ENCODE results near the gene RAB3IP. TPM values are rescaled to one million over a fixed set of nuclear protein-coding genes. Genes with fewer than 3 reads are reported as not detected.
"Not testable (repeated sequence)": the region's sequence is repeated elsewhere in the genome, so short reads cannot be mapped to it uniquely, and the experiment has no call there.

Gene RAB3IP
- total RNA-seq, 1 donor from 2014 or later, result 13.1 TPM

DNA sequence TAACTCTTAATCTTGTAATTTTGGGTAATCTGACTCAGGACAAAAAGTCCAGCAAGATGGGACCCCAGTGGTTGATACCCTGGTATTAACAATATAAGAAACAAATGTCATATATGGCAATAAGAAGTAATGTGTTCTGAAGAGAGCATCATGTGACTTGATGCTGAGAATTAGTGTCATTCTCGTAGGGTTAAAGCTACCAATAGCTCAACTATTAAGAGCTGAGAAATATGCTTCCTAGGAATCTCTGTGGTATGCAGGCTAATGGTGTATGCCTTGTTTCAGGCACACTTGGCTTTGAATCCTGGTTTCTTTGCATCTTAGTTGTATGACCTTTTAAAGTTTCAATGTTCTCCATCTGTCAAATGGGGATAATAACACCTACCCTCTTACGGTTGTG, 95.5 kb downstream of the RAB3IP start:
- ATAC-seq (no peak), DNase-seq (ENCODE audit: low spot score) (no peak)

DNA sequence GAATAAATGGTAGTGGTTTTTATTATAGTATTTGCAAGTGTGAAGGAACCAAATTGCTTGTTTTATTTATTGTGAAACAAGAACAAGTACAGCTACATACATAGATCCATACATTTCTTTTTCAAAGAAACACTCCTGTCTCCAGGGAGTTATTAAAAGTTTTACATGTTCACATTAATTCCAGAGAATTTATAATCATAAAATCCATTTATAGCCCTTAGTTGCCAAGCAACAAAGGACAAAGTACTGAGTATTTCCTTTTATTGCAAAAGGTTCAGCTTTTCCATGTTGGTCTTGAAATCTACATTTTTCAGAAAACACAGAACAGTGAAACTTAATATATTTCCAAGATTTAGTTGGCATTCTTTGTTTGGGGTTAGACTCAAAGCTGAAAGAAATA, 95.9 kb downstream of the RAB3IP start:
- DNase-seq (ENCODE audit: low spot score) (no peak), ATAC-seq (no peak)

DNA sequence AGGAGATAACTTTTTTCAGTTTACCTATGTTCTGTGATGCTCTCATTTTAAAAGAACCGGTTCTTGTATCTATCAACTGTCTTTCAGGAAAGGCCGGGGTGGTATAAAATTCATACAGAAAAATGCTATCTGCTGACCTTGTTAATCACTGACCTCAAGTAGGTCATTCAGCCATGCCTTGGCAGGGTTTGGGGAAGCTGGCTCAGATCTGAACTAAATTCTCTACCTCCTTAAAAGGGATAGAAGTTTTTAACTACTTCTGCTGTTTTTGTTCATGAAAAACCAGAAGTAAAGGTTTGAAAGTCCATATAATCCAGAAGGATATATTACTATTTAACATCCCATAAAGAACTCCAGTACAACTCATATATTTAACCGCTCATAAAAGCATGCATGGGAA, 96.4 kb downstream of the RAB3IP start:
- DNase-seq (ENCODE audit: low spot score), result no peak

DNA sequence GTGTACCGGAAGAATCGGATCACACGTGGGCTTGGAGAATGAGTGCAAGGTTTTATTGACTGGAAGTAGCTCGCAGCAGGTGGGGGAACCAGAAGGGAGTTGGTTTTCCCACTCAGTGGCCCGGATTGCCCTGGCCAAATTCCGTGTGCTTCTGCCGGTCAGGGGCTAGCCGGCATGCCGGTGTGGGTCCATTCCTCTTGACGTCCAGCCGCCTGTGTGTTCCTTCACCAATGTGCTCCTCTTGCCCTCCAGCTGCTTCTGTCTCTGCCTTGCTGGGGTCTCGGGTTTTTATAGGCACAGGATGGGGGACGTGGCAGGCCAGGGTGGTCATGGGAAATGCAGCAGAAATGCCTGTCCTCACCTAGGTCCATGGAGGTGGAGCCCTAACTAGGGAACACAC, 97.4 kb downstream of the RAB3IP start:
- DNase-seq (ENCODE audit: low spot score) (no peak), ATAC-seq (no peak)

More for the DNA sequence above, 96.4 kb downstream of the RAB3IP start:
- ATAC-seq, result peak; percentile 46

DNA sequence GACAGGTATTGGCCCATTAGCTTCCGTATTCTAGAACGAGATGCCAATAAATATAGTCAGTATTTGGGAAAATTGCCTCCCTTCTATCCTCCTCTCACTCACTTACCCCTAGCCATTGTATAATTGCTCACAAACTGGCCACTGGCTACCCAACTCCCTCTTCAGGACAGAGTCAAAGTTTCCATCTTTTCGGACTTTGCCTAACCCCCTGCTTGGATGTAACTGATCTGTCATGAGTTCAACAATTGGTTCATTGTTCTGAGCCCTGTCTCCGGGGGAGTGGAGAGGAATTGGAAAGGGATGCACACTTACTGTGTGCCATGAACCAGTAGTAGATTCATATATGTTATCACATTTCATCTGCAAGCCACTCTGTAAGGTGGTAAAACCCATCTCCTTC, 98.5 kb downstream of the RAB3IP start:
- ATAC-seq (no peak), DNase-seq (ENCODE audit: low spot score) (no peak)

DNA sequence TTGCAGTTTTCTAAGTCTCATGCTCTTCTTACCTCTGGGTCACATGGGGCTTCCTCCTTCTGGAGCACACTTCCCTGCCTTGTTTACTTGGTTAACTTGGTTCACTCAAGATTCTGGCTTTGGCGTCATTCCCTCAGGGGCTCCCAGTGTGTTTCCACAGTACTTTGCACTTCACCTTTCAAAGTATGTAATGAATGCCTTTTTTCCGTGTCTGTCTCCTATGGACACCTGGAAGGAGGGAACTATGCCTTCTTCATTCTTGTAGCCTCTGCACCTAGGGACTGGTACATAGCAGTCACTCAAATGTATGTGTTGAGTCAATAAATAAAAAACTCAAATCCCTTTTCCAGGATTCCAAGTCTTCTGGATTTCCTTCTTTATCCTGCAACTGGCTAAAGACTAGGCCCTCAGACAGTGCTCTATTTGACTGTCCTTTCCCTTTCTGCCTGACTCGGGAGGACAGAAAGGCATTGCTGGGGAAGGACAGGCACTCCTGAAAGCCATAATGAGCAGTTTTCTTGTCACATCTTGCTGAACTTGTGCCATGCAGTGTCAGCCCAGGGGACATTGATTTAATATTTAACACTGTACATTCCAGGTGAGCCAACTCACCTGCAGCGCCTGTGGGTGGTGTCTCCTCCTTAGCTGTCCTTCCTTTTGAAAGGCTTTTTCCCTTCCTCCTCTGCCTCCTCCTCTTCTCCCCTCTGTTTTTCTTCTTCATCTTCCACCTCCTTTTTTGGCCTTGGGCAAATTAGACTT, 99.2 kb downstream of the RAB3IP start:
- peak; percentile 66 for ATAC-seq
- DNase-seq (ENCODE audit: low spot score), result no peak

DNA sequence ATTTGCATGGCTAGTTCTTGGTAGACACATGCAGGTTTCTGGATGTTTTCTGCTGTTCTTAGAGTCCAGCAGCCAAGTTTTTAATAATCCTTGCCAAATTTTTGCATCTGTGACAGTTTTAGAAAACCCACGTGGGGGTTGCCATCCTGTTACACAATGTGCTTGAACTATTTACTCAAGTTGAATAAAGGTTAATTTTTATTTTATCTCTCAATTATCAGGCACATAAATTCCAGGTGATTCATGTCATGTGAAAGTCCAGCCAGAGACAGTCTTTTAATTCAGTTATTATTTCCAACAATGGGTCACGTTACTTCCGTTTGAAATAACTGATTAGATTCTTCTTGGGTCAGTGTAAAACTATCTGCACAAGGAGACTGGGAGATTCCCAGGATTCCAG, 102.1 kb downstream of the RAB3IP start:
- DNase-seq (ENCODE audit: low spot score), result no peak
- peak; percentile 52 for ATAC-seq

DNA sequence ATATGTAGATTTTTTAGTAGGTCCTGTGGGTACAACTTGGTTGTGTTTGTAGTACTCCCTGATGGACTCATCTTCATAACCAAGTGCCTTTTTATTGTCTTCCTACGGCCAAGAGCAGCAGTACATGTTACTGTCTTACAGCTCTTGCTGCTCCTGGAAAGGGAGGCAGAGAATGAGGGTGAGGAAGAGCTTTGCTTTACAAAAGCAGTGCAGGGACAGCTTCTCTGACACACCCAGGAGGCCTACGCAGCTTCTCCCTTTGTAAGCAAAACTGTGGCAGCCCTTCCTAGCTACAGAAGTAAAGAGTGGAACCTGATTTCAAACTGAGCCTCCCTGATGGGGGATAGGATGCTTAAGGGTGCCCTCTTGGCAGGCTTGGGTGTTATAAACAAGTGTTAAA, 104.9 kb downstream of the RAB3IP start:
- no peak for DNase-seq (ENCODE audit: low spot score)
- ATAC-seq, result no peak

DNA sequence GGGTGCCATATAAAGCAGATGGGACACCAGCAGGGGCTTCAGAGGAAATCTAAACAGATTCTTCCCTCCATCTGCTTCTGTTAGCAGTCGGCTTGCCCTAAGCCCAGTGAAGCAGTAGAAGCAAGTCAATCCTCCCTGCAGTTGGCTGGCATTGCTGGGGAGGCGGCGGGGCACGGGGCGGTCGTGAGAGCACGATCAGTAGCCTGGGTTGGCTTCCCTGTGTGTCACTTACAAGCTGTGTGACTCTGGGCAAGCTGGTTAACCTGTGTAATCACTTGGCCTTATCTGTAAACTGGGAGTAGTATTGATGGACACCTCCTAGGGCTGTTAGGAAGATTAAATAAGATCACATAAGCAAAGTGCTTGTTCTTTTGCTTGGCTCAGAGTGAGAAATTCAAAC, 105.8 kb downstream of the RAB3IP start:
- ATAC-seq, result no peak
- DNase-seq (ENCODE audit: low spot score), result no peak

DNA sequence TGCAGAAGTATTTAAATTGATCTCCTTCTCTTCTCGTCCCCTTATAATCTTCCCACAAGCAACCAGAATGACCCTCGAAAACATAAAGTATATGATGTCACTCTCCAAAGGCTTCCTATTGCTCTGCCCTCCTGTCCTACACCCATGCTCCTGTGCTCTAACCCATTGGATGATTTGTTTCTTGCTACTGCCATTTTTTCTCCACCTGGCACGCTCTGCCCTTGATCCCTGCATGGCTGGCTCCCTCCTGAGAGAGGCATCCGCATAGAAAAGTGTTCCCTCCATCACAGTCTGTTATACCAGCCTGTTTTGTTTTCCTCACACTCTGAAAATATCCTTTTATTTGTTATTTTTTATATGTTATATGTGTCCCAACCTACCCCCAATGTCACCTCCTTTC, 106.2 kb downstream of the RAB3IP start:
- DNase-seq (ENCODE audit: low spot score) (no peak), ATAC-seq (no peak)

DNA sequence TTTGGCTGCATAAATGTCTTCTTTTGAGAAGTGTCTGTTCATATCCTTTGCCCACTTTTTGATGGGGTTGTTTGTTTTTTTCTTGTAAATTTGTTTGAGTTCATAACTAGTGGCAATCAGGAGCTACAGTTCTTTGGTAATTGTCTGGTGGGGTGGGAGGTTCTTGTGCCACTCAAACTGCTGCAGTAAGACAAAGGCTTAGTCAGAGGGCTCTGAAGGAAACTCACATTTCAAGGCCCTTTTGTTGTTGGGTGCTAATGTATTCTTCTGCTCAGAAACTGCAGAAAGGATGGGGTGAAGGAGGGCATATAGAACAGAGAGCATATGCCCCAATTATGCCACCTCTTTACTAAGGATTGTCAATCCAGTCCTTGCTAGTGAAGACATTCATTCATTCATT, 108.3 kb downstream of the RAB3IP start:
- DNase-seq (ENCODE audit: low spot score), result no peak
- ATAC-seq, result no peak

DNA sequence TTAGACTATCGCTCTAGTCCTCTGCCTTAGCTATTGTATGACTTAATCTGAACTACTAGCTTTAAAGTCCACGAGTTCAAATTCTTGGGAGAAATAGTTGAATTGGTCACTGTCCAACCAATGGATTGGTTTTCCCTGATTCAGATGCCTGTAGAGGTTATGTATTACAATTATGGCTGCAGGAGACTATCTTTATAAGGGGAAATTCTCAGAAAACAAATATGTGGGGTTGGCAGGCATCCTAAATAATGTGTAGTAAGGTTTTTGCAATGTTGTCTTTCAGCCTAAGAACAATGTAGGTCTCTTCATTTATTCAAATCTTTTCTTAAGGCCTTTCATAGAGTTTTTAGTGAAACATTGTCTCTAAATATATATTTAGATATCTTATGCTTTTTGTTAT, 113.3 kb downstream of the RAB3IP start:
- DNase-seq (ENCODE audit: low spot score), result no peak
- no peak for ATAC-seq

DNA sequence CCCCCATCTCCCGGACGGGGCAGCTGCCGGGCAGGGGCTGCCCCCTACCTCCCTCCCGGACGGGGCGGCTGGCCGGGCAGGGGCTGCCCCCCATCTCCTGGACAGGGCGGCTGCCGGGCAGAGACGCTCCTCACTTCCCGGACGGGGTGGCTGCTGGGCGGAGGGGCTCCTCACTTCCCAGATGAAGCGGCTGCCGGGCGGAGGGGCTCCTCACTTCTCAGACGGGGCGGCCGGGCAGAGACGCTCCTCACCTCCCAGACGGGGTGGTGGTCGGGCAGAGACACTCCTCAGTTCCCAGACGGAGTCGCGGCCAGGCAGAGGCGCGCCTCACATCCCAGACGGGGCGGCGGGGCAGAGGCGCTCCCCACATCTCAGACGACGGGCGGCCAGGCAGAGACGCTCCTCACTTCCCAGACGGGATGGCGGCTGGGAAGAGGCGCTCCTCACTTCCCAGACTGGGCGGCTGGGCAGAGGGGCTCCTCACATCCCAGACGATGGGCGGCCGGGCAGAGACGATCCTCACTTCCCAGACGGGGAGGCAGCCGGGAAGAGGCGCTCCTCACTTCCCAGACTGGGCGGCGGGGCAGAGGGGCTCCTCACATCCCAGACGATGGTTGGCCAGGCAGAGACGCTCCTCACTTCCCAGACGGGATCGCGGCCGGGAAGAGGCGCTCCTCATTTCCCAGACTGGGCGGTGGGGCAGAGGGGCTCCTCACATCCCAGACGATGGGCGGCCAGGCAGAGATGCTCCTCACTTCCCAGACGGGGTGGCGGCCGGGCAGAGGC, 114.7 kb downstream of the RAB3IP start:
- not testable (repeated sequence) for ATAC-seq; DNase-seq (ENCODE audit: low spot score)

DNA sequence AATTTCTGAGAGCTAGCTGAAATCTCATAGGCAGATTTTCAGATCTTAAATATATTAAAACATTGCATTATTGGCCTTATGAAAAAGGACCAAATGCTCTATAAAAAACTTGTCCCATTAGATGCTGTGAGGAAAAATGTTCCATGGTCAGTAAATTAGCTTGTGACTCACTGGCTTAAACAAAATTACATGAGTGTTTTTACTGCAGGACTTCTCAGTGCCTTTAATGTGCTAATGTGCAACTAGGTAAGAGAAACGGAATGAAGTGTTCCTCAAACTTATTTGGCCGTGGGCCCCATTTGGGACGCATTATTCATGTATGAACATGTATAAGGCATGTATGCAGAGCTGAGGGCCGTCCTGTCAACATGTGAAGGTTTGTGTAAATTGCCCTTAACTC, 128.0 kb downstream of the RAB3IP start:
- ATAC-seq (no peak), DNase-seq (ENCODE audit: low spot score) (no peak)

DNA sequence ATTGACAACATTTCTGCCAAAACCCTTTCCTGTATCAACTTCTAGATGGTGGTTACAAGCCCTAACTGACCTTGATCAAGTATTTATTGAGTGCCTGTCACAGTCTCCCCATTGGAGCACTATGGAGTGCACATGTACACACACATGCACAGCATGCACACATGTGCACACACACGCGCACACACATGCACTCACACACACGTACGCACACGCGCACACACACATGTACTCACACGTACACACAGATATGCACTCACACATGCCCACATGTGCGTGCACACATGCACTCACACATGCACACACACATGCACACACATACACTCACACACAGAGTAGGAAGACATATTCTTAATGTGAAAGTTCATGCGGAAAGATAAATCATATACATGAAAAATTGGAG, 130.0 kb downstream of the RAB3IP start:
- ATAC-seq, result no peak
- no peak for DNase-seq (ENCODE audit: low spot score)

DNA sequence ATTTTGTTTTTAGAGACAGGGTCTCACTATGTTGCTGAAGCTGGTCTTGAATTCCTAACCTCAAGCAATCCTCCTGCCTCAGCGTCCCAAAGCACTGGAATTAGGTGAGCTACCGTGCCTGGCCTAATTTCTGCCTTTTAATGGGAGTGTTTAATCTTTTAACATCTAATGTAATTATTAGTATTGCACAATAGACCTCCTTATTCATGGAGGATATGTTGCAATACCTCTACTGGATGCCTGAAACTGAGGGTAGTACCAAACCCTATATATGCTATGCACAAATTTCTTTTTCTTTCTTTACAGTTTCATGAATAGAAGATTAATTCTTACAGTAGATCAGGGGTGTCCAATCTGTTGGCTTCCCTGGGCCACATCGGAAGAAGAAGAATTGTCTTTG, 134.1 kb downstream of the RAB3IP start:
- no peak for ATAC-seq
- DNase-seq (ENCODE audit: low spot score), result no peak

Other genes with a start within 250 kb of the RAB3IP start
- gene CCT2, start 153.4 kb upstream of the RAB3IP start, total RNA-seq, result 33.4 TPM
- gene LRRC10, start 128.0 kb upstream of the RAB3IP start, total RNA-seq, result not detected
- not detected for gene BEST3, start 39.6 kb upstream of the RAB3IP start, total RNA-seq
- gene MYRFL, start 86.4 kb downstream of the RAB3IP start, total RNA-seq, result 0.08 TPM

Measured in left lobe of liver (tissue), 2 donors.